SK-N-MC (cell line): ENCODE results near the gene CAP1.

Source experiments
- EZH2 ChIP-seq: fragments of 200-600 bp; sonication (generic); IDR thresholded peaks from one replicate; pipeline ENCODE4 v1.6.1; 2017; ENCODE audit warnings: antibody characterized with exemption
- POLR2AphosphoS5 ChIP-seq: IDR thresholded peaks from 2 replicates; pipeline ENCODE4 v1.6.1; 2012; ENCODE audit warnings: mild to moderate bottlenecking, low read depth, low read length, borderline replicate concordance

DNA sequence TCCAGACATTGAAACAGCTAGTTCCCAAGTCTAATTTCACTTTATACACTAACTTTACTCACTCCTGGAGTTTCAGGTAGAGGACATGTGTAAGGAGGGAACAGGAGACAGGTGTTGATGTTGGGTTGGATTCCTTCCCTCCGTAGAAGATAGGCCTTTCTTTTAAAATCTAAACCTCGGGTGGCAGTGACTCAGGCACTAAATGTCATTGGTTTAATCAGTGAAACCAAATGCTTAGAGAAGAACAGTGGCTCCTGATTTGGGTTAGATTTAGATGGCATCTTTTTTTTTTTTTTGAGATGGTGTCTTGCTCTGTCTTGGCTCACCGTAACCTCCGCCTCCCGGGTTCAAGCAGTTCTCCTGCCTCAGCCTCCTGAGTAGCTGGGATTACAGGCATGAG is 7.2 kb downstream of the CAP1 start:
- TF ChIP-seq EZH2 (no peak), POLR2AphosphoS5 (no peak)
